Fibroblast of pulmonary artery (primary cell): ENCODE results near the gene MEIS3.

ENCODE experiments used
- DNase-seq: peaks from one replicate; pipeline ENCODE4 v3.0.0-alpha.2; 2010; ENCODE audit warnings: low read depth
- H3K4me3 ChIP-seq: replicated peaks from 2 replicates; pipeline ENCODE4 v1.5.1; 2011; ENCODE audit warnings: low read depth, mild to moderate bottlenecking, control low read depth, low read length, moderate library complexity
- CTCF ChIP-seq: IDR thresholded peaks from 2 replicates; pipeline ENCODE4 v1.5.1; 2011; ENCODE audit warnings: mild to moderate bottlenecking, control low read depth, low read length, inconsistent platforms; ENCODE audit errors: missing control alignments

Gene MEIS3

DNA sequence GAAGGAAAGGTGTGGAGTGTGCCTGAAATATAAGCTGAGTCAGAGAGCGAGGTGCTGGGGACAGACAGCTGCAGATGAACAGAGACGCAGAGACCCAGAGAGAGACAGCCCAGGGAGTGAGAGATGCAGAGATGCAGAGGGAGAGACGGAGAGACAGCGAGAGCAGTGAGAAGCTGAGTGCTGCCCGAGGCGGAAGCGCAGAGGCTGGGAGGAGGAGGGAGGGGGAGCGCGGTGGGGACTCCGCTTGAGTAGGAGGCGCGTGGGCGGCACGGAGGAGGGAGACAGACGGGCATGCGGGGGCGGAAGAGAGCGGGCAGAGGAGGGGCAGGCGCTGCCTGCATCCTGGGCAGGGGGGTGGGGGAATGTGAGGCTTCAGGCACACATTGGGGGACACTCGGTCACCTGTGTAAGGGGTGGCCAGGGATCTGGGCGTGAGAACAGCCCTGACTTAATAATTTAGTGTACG, 26.6 kb upstream of the MEIS3 start:
- DNase-seq = peak; percentile 50
- no peak overlapping the region for H3K4me3 ChIP-seq
- no peak for TF ChIP-seq CTCF

DNA sequence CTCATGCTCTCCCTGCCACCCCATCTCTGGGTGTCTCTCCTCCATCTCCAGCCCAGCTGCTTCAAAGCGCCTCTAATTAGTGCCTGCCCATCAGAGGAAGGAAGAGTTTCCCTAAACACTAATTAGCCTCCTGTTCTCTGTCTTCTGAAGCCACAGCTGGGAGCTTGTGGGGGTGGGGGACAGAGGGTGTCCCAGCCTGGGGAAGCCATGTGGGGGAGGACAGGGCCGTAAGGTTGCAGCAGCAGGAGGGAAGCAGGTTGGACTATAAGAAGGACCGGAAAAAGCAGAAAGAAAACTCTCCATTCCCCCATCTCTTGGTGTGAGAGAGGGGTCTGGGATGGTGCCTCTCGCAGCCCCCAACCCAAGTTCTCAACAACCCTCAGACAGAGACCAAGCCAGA, 26.2 kb upstream of the MEIS3 start:
- no peak overlapping the region for H3K4me3 ChIP-seq

DNA sequence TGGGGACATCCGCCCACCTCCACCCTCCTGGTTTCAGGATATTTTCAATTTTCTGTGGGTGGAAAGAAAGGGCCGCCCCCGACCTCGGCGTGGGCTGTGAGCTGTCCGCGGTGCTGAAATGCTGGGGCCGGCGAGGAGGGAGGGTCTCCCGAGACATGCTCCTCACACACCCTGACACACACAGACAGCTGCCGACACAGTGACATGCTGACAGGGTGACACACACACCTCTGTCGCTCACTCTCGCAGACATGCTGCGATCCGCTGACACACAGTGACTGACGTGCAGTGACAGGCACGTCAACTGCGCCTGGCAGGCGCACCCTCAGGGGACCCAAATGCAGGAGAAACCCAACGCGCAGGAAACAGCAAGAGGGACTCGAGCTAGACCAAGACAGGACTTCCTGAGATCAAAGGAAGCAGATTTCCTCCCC, 25.1 kb upstream of the MEIS3 start:
- H3K4me3 ChIP-seq = no peak overlapping the region
- no peak for TF ChIP-seq CTCF
- no peak for DNase-seq

More for the DNA sequence above, 26.2 kb upstream of the MEIS3 start:
- DNase-seq = no peak
- TF ChIP-seq CTCF = no peak

- DNase-seq = no peak
- no peak overlapping the region for H3K4me3 ChIP-seq
- TF ChIP-seq CTCF = no peak
Measured at GRCh38 chr19:47443331-47443730, 24.0 kb upstream of the MEIS3 start.

DNA sequence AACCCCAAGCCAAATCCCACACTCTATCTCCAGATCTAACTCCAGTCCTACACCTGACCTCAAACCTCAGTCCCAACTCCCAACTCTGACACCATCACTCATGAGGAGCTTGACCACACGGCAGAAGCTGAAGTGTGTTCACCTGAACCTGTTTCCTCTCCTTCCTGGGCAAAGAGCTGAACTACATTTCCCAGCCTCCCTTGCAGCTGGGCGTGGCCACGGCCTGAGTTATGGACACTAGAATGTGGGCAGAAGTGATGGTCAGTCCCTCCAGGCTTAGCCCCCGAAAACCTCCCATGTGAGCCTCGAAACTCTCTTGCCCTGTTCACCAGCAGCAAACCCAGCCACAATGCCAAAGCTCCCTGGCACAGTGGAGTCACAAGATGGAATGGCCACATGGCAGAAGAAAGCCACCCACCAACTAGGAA, 19.5 kb upstream of the MEIS3 start:
- DNase-seq = no peak
- TF ChIP-seq CTCF = no peak
- H3K4me3 ChIP-seq = no peak overlapping the region

GRCh38 chr19:47437500-47437899, 18.2 kb upstream of the MEIS3 start:
- DNase-seq = no peak
- no peak overlapping the region for H3K4me3 ChIP-seq
- no peak for TF ChIP-seq CTCF

- TF ChIP-seq CTCF = peak; percentile 85
- peak; percentile 67 for DNase-seq
- no peak overlapping the region for H3K4me3 ChIP-seq
Measured at GRCh38 chr19:47436712-47437401, 17.5 kb upstream of the MEIS3 start.
